Stimulated activated CD4-positive, alpha-beta T cell treated with anti-CD3 and anti-CD28 coated beads, Interleukin-12 subunit alpha, Interleukin-12 subunit beta, amount 100 ng/mL, for 4 hours (primary cell): Measurements from ENCODE around the gene TRIP13.
"Not testable (repeated sequence)": the region's sequence is repeated elsewhere in the genome, so short reads cannot be mapped to it uniquely, and the experiment has no call there.

Experiments
- DNase-seq: peaks from one replicate; pipeline ENCODE4 v3.0.0-alpha.2; 2020

Gene TRIP13

DNA sequence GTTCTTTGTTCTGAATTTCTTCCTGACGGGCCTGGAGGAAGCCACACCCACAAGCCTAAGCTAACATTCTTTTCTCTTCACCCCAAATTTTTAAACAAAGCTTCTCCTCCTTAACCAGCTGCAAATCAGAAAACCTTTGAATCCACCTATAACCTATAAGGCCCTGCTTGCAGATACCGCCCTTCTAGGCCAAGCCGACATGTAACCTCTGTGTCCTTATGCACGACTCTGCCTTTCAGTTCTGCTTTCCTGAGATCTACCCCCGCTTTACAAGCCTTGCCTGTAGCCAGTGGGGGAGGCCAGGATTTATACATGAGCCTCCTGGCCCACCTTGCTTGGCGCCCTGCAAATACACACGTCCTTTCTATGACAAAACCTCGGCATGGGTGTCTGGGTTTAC, 19.4 kb upstream of the TRIP13 start:
- DNase-seq, result no peak

DNA sequence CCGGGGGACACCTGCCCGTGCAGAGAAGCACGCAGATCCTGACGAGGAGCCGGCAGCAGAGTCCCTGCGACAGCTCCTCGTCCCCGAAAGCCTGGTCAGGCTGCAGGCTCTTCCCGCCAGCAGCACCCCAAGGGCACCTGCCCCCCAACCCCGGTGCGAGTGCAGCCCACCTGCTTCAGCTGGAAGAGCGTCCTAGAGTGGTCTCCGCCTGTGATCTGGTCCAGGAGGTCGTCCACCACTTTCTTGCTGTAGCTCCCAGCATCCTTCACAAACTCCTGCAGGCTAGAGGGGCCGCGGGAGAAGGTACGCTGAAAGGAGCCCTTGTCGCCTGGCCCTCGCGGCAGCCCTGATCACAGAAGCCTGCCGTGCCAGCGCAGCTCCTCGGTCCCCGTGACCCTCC, 16.8 kb upstream of the TRIP13 start:
- DNase-seq, result no peak

DNA sequence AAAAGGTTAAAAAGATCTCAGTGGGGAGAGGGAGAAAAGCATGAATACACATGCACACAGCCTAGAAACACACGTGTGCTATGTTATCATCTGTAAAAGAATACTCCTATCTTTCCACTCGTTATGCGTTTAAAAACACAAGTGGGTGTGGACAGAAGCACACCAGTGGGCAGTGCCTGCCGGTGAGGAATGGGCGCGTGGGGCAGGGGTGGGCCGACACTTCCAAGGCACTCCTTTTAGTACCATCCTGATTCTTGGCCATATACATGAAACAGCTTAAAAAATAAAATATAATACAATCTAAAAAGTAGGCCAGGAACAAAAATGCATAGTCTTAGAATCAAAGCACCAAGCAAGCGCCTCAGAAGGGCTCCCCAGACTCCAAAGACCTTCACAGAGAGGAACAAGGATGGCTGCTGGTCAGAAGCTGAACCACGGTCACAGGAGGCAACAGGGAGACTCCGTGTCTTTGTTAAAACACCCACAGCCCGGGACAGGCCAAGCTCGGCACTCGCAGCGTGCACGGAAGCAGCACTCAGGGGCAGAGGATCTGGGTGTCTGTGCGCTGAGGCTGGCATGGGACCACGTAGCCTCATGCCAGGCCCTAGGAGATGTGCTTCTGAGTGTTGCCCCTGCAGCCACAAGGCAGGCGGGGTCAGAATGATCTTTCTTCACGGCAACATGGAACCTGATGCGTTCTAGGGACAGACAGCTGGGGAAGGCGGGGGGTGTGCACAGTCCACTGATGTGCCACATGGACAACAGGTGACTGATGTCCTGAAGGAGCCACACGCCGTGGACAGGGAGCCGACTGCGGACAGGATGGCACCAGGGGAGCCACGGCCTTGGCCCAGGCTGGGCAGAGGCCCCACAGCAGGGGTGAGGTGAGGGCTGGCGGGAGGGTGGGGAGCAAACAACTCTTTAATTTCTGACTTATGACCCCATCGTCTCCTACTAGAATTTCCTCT, 16.0 kb upstream of the TRIP13 start:
- no peak for DNase-seq

DNA sequence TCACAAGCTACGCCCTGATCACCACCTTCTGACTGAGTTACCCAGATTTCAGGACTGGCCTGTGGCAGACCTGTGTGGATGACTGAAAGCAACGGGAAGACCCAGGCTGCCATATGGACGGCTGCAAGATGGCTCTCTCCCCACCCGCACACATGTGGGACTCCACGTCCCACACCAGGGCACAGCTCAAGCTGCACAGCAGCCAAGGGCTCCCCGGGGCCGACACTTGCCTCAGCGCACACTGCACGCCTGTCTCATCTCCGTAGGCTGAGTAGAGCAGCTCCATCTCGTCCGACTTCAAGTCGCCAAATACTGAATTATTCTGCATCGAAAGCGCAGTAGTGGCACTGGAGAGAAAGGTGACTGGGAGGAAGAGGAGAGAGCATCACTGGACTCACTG, 14.6 kb upstream of the TRIP13 start:
- DNase-seq, result no peak

DNA sequence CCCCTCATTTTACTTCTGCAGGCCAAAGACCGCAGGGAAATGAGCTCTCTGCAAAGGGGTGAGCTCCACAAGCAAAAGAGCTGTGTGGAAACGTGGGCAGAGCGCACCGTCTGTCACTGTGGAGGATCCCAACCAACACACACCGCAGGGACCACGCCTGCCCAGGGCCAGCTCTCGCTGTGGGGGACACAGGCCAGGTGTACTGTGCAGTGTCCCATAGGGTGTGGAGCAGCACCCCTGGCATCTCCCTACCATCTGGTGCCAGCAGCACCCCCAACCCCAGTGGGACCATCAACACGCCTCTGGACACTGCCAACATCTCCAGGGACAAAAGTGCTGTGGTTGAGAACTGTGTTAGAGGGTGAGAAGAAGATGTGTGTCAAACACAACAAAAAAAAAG, 14.0 kb upstream of the TRIP13 start:
- not testable (repeated sequence) for DNase-seq

DNA sequence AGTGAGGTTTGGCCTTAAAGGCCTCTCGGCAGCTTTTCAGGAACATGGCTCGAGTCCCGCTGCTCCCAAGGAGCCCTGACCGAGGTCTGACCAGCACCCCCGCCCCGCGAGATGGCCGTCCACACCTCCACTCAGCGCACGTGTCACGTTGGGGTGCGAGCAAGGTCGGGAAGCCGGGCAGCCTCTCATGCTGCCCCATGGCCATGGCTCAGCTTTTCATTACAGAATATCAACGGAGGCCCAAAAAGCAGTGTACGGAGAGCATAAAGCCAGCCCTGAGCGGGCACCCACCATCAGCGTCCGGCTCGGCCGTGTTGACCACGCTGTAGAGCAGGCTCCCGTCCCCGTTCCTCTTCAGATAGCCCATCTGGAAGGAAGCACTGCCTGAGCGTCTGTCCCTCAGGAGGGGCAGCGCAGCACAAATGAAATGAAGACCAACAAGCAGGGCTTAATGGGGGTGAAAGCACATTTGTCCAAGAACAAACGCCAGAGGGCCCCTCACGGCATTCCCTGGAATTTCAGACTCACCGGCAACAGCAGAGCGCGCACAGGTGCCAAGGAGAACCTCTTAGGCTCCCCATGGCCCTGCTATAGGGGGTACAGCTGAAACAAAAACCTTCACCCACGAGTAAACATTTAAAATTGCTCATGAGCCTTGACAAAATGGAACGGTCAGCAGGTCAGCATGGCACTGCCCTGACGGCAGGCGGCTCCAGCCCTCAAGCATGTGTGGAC, 11.7 kb upstream of the TRIP13 start:
- no peak for DNase-seq

DNA sequence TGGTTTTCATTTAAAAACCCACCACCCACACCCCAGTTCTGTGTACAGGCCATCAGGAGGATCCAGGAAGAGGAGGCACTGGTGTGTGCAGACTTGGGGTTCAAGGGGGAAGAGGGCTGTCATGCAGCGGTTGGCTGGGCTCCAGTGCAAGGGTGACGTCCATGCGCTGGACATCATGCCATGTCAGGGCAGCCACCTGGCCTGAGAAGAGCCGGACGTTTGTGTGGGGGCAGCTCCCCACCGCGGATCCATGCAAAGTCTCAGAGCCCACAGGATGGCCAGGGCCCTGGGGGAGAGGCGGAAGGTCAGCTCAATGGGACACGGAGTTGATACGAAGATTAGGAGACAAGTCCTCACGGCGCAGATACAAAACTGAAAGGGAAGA, 11.1 kb upstream of the TRIP13 start:
- no peak for DNase-seq

DNA sequence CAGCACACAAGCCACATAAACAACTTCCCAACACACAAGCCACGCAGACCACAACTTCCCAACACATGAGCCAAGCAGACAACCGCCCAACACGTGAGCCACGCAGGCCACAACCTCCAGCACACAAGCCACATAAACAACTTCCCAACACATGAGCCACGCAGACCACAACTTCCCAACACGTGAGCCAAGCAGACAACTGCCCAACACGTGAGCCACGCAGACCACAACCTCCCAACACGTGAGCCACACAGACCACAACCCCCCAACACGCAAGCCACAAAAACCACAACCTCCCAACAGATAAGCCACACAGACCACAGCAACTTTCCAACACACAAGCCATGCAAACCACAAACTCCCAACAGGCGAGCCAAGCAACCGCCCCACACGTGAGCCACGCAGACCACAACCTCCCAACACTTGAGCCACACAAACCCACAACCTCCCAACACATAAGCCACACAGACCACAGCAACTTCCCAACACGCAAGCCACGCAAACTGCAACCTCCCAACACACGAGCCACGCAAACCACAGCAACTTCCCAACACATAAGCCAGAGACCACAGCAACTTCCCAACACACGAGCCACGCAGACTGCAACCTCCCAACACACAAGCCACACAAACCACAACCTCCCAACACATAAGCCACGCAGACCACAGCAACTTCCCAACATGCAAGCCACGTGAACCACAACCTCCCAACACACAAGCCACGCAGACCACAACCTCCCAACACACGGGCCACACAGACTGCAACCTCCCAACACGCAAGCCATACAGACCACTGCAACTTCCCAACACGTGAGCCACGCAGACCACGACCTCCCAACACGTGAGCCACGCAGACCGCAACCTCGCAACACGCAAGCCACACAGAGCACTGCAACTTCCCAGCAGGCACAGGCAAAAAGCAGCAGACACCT, 10.2 kb upstream of the TRIP13 start:
- DNase-seq, result no peak

DNA sequence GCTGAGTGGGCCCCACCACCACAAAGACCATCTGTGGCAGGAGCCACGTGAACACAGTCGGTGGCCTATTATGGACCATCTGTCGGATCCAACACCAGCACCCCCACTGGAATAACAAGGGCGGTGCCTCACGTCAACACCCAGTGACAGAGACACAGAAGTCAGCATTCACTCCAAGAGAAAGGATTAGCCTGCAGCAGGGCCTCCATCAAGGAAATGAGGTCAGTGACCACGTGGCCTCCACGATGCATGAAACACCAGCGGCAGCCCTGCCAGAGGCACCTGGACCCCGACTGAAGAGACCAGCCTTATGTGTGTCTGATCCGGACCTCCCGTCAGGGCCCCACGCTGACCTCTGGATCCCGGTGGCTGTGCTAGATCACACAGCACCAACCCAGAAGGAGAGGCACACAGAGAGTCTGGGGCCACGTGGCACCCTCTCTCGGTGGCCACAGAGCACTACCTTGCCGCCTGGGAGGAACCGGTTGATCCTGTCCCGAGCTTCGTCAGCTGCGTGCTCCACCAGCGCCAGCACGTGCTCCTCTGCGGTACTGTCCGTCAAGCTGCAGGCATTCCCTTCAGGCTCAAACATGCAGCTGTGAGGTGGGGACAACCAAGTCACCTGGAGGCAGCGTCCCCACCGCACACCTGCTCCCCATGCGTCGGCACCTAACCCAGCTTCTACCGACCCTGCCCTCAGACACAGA, 9.1 kb upstream of the TRIP13 start:
- DNase-seq, result no peak

DNA sequence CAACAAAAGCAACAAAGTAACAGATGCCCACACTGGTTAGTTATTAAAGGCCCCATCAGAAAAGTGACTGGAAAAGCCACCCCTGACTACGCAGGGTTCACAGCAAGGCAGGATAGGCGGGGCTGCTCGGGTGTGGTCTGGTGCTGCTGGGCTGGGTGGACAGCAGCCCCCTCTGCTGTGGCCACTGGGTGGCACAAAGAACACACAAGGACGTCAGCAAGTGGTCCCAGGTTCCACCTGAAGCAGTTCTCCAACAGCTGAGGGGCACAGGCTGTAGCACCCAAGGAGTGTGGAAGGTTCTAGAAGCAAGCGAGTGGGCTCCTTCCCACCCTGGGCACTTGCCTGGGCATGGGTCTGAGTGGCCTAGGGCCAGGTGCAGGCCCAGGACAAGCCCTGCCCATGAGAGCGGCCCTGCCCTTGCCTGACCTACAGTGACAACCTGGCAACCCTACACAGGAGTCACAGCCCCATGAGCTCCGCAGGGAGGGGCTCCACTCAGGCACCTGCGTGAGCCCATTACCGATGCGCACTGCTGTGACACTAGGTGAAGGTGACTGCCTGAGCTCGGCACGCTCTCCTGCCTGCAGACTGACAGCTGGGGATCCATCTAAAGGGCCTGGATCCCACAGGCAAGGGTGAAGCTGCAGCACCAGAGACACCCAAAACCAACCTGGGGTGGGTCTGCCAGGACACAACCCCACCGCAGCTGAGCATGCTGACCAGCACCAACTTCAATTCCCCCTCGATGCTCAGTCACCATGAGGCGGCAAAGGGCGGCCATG, 8.1 kb upstream of the TRIP13 start:
- no peak for DNase-seq

DNA sequence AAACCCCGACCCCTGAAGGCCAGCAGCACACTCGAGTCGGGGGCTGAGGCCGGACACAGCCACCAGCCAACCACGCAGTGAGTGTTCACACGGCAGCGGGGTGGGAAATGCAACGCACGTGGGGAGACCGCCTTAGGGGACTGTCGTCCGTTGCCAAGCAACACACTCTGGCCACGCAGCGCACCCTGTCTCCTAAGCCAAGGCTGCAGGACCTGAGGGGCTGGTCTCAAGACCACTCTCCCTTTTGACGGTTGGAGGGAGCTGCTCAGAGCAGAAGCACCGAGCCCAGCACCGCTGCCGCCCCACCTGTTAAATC, 7.6 kb upstream of the TRIP13 start:
- DNase-seq, result no peak

DNA sequence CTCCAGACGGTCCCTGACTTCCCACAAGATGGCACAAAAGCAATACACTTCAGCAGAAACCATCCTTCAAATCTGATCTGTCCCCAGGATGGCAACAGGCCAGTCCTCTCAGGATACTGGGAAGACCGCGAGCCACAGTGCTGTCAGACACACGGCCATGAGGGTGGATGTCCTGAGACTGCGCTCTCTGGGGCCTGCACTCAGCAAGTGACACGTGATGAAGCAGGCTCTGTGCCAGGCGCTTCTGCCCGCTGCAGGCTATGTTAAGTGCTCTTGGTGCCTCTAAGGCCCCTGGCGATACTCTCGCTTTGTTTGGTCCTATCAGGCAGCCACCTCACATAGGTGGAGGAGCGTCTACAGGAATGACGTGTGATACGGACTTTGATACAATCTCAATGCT, 7.2 kb upstream of the TRIP13 start:
- DNase-seq, result no peak

DNA sequence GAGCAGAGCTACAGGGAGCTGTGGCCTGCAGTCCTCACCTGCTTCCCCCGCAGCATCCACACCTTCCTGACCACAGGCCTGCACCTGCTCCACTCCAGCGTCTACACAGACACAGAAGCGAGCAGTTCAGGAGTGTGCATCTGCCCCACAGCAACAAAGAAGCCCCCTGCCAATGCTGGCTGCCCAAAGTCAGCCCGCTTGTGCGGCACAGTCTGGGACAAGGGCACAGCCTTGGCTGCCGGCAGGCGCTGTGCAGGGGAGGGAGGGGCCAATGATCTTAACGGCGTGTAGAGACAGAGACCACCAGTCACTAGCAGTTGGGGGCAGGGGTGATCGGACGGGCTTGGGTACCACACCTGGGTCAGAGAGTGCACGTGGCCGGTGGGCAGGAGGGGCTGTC, 6.6 kb upstream of the TRIP13 start:
- no peak for DNase-seq

DNA sequence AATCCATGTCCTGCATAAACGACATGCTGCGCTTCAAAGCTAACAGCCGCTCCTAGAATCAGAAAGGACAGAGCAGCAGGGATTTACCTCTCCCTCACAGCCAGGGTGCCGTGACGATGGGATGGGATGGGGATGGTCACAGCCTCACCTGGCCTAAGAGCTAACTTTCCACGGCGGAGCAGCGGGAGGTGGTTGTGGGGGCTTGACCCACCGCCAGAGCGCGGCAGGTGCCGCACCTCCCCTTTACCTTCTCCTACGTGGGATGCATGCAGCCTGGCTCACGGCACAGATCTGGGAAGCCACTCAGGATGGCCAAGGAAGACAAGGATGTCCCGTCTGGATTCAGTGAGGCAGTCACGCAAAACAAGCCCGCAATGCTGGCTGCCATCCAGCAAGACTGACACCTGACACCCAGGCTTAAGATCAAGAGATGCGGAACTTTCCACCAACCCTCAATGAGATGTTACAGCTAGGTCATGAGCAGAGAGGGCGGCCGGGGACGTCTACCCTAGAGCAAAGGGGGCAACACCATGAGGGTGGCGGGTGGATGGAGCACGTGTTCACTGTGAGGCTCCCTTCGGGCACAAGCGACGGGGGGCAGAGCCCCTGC, 5.9 kb upstream of the TRIP13 start:
- no peak for DNase-seq

DNA sequence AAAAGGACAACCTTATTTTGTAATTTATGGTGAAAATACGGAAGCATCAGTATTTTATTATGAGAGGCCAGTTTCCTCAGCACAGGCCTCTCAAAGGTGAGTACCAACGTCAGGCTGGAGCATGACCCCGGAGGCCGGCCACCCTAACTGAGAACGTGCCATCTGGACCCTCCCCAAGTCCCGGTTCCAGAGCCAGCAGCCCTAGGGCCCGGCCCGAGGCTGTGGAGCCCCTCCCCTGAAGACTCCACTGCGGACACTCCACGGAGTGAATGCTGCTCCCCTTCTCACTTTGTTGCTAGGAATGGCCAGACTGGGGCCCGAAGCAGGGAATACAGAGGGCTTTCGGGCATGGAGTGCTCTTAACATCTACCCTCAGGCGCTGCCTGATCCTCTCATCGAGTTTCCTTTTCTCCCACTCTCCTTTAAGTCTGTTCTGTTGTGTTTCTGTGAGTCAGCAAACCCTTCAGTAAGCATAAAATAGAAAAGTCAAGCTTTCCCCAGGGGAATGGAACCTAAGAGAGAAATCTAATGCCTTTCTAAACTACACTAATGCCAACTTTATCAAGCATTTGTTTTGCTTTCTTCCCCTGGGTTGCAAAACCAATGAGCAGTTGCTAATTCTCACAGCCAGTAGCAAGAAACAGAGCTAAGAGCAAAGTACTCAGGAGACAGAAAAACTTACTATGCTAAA, 4.6 kb upstream of the TRIP13 start:
- DNase-seq, result no peak

DNA sequence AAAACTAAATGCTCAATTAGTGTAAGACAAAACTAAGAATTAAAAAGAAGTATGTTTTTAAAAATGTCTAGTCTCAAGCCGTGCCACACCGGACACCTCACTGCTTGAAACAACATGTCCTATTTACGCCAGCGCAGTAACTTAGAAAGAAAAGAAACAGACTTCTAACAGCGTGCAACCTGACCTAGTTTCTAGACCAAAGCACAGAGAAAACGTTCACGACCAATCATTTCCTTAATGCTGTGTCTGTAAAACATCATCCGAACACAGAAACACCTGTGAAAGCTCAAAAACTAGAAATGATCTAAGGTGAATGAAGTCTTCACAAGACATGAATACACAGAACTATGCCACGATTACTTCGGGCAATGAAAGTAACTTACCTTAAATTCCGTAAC, 4.0 kb upstream of the TRIP13 start:
- no peak for DNase-seq

DNA sequence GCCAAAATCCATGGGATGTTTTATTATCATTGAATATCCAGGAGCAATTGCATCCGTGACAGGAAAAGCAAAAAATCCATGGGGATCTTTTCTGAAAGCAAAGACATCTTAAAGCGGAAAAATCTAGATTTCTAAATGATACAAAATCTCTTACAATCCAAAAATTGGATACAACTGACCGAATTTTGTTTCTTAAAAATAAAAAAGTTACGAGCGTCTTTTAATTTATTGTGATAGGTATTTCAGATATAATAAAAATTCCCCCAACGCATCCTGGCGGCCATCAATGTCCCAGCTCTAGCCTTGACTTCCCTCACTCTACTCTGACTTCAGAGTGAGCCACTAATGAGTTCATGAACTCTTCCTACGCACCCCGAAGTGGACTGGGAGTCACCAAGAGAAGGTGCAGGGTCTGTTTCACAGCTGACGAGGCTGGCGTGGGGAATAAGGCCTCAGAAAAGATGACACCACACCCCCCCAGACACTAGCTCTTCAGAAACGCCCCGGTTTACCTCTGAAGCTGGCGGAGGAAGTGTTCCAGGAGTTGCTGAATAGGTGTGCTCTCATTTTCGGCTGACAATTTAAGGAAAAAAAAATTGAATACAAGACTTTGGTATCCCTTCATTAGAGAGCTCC, 3.5 kb upstream of the TRIP13 start:
- DNase-seq, result no peak

DNA sequence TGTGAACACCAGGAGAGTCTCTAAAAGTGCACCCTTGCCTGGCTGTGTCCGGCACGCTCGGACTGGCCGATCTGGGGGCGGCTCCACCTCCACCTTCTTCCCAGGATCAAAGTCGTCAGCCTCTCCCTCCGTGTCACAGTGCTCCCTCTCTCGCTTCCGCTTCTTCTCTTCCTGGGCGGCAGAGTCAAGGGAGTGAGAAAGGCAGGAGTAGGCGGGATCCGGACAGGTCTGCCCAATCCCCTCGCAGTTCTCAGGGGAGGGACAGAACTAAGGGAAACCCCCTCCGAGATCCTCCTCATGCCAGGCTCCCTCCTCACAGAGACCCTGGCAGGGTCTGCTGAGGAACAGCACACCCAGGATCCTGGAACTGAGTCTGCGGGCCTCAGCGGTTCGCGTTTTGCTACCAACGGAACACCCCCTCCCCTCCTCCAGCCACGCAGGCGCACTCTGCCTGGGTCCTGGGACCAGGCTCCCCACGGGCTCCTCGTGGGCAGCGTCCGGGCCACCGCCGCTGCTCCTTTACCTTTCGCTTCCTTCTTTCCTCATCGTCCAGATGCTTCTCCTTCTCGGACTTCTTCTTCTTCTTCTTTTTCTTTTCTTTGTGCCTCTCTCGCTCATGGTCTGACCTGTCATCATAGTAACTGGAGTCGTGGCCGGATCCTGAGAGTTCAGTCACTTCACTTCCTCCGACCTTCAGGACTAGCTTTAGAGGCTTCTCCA, 1.4 kb upstream of the TRIP13 start:
- no peak for DNase-seq

DNA sequence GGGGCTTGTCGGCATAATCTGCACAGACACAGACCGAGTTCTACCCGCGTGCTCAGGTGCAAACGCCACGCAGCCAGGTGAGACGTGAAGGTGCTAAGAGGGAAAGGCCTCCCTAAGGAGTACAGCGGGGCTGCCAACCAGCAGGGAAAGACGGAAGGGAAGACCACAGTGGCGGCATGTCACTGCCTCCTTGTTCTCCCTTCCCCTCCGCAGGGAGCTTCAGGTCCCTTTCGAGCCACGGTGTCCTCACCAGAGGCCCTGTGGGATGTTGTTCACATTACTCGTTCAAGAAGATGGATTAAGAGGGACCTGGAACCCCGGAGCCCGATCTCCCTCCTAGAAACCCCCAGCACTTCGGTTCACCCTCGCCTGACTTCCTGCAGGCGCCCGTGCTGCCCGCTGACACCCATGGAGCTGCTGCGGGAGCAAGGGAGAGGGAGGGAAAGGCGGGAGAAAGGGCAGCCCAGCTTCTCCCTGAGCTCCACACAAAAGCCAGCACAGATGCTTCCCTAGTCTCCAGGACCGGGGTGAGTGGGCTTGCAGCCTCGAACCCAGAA, 769 bp upstream of the TRIP13 start:
- DNase-seq, result peak; percentile 17
